Stomach (tissue), 9 donors: ENCODE results near the gene TACR3. TPM values are rescaled to one million over a fixed set of nuclear protein-coding genes. Genes with fewer than 3 reads are reported as not detected.
"Not testable (repeated sequence)": the region's sequence is repeated elsewhere in the genome, so short reads cannot be mapped to it uniquely, and the experiment has no call there.

Experiments
- DNase-seq, 2 donors: peaks; one replicate each; pipeline versions ENCODE4 v3.0.0 to v3.0.0-alpha.2; 2013 to 2019
- H3K27ac ChIP-seq, 5 donors: fragments of 200-600 bp in 4 of 5; sonication (generic) in 4 of 5; one replicate each; pipeline ENCODE4 v1.5.1; 2013 to 2019; ENCODE audit warnings: mild to moderate bottlenecking in 1 of 5, moderate library complexity in 1 of 5
- H3K27me3 ChIP-seq, 3 donors: fragments of 200-600 bp; sonication (generic); one replicate each; pipeline ENCODE4 v1.5.1; 2017 to 2019; ENCODE audit warnings: mixed run types in 1 of 3
- H3K36me3 ChIP-seq, 4 donors: fragments of 200-600 bp; sonication (generic); 1 replicate in 3 of 4; 2 replicates in 1 of 4; pipeline ENCODE4 v1.5.1; 2016 to 2019
- H3K4me1 ChIP-seq, 4 donors: fragments of 200-600 bp; sonication (generic); one replicate each; pipeline ENCODE4 v1.5.1; 2016 to 2019
- H3K4me3 ChIP-seq, 4 donors: fragments of 200-600 bp; sonication (generic) in 3 of 4; one replicate each; pipeline ENCODE4 v1.5.1; 2016 to 2019; ENCODE audit warnings: mild to moderate bottlenecking in 1 of 4
- H3K9me3 ChIP-seq, 4 donors: fragments of 200-600 bp; sonication (generic); one replicate each; pipeline ENCODE4 v1.5.1; 2016 to 2019
- EP300 ChIP-seq: sonication (generic); formaldehyde crosslinking; IDR thresholded peaks from one replicate; pipeline ENCODE4 v1.6.1; 2017; ENCODE audit warnings: antibody characterized with exemption
- POLR2A ChIP-seq, 4 donors: fragments of 450-650 bp; IDR thresholded peaks; one replicate each; pipeline ENCODE4 v1.6.1; 2016; ENCODE audit warnings: antibody characterized with exemption in 4 of 4, control low read depth in 2 of 4, mild to moderate bottlenecking in 1 of 4, moderate library complexity in 1 of 4
- POLR2AphosphoS5 ChIP-seq, 3 donors: sonication (generic); formaldehyde crosslinking; IDR thresholded peaks; one replicate each; pipeline ENCODE4 v1.6.1; 2016; ENCODE audit warnings: antibody characterized with exemption in 3 of 3
- WGBS, 5 donors: extraction: QIAGEN DNeasy Blood & Tissue Kit in 3 of 5; methylation state at CpG; one replicate each; pipeline versions ENCODE4 v1.1.5 to v1.1.7; 2013 to 2018; 5-methylcytosine and 5-hydroxymethylcytosine counted together
- intact Hi-C: fragments of 100-400 bp; cut with DNase I; formaldehyde crosslinking; loops from one replicate; pipeline ENCODE4 v1.15.1; 2023; ENCODE audit warnings: low total_unique reads
- polyA plus RNA-seq, 3 donors: library from polyadenylated mRNA; stranded (reverse); fragments of 200-250 nt; gene quantifications; one replicate each; pipeline ENCODE4 v1.2.3, GENCODE V29; 2013
- total RNA-seq, 5 donors: library from RNA; depleted of rRNA; stranded (reverse); fragments of >200 nt; gene quantifications; one replicate each; pipeline versions ENCODE4 v1.1.0 to v1.2.3, GENCODE V29; 2014 to 2016
- TF ChIP-seq, protein P1 (sequence below), 7 experiments: fragments of 450-650 bp in 4 of 7; fragments of 200-600 bp in 3 of 7; sonication (generic) in 3 of 7; IDR thresholded peaks; one replicate each; pipeline ENCODE4 v1.5.1; 2016 to 2019; ENCODE audit warnings: antibody characterized with exemption in 7 of 7, control low read depth in 2 of 7, mild to moderate bottlenecking in 1 of 7
- donor health status: healthy with polysubstance abuse.
- donor health status: Bipolar disorder and iron deficiency.
- donor health status: healthy.

Gene TACR3
- total and polyA plus RNA-seq, 8 donors = 0.18 TPM; not detected in 7

DNA sequence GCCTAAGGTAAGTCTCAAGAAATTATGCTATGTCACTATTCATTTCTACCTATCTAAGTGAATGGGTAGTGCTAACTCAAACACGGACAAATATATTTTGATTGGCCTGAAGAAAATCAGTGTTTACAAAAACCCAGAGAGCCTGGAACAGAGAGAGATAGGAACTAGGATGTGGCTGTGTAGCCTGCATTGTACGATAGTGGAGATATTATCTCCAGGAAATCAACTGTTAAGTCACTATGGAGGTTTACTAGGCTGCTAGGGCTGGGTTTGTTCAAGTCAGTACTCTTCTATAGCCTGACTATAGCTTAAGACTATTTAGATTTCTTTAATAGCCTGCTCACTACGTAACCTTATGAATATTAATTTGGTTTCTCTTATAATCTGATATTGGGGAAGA is 127.9 kb downstream of the TACR3 start:
- intact Hi-C loops = no loop called here
- no peak overlapping the region for H3K4me3 ChIP-seq
- TF ChIP-seq POLR2AphosphoS5 (IDR thresholded peaks at IDR 0.05) (no peak), EP300 (no peak), POLR2A (IDR thresholded peaks at IDR 0.05) (no peak)
- TF ChIP-seq, protein P1, sequence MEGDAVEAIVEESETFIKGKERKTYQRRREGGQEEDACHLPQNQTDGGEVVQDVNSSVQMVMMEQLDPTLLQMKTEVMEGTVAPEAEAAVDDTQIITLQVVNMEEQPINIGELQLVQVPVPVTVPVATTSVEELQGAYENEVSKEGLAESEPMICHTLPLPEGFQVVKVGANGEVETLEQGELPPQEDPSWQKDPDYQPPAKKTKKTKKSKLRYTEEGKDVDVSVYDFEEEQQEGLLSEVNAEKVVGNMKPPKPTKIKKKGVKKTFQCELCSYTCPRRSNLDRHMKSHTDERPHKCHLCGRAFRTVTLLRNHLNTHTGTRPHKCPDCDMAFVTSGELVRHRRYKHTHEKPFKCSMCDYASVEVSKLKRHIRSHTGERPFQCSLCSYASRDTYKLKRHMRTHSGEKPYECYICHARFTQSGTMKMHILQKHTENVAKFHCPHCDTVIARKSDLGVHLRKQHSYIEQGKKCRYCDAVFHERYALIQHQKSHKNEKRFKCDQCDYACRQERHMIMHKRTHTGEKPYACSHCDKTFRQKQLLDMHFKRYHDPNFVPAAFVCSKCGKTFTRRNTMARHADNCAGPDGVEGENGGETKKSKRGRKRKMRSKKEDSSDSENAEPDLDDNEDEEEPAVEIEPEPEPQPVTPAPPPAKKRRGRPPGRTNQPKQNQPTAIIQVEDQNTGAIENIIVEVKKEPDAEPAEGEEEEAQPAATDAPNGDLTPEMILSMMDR (IDR thresholded peaks at IDR 0.05) = no peak
- no peak for DNase-seq
- no peak overlapping the region for H3K27ac ChIP-seq
- WGBS, 5 donors = 41 to 61% (median 47%) methylated on average over 3 of the region's 3 CpGs
- no peaks in the 10 kb centered on the region for H3K9me3 ChIP-seq
- H3K27me3 ChIP-seq = no peaks in the 10 kb centered on the region
- no peaks in the 10 kb centered on the region for H3K4me1 ChIP-seq
- no peaks in the 10 kb centered on the region for H3K36me3 ChIP-seq

DNA sequence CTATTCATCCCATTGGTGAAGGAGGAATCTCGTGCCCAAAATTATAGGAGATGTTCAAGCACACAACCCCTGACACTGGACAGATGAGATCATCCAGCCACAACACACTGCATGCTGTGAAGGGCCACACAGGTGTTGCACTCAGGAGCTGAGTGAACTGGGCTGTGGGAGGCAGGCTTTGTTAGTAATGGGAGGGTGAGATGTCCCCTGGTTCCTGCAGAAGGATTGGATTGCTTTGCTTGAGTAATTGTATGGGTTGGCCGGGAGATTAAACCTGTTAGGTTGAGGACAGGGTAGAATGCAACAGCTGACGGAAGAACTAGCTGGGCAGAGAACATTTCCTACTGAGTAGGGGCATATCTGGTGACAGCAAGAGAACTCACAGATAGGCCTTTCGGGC is 152.2 kb downstream of the TACR3 start:
- H3K4me1 ChIP-seq = peaks cover 0 to 5% (median 0%) of the 10 kb centered on the region in 4 donors
- WGBS, 5 donors = 70 to 86% (median 83%) methylated on average over 4 of the region's 4 CpGs
- DNase-seq = no peak
- H3K27me3 ChIP-seq = no peaks in the 10 kb centered on the region
- H3K9me3 ChIP-seq = no peaks in the 10 kb centered on the region
- no peak overlapping the region for H3K4me3 ChIP-seq
- intact Hi-C loops = no loop called here
- no peak overlapping the region for H3K27ac ChIP-seq
- TF ChIP-seq POLR2A (IDR thresholded peaks at IDR 0.05) (no peak), POLR2AphosphoS5 (IDR thresholded peaks at IDR 0.05) (no peak), EP300 (no peak)
- TF ChIP-seq, protein P1 (IDR thresholded peaks at IDR 0.05) = no peak
- H3K36me3 ChIP-seq = no peaks in the 10 kb centered on the region

DNA sequence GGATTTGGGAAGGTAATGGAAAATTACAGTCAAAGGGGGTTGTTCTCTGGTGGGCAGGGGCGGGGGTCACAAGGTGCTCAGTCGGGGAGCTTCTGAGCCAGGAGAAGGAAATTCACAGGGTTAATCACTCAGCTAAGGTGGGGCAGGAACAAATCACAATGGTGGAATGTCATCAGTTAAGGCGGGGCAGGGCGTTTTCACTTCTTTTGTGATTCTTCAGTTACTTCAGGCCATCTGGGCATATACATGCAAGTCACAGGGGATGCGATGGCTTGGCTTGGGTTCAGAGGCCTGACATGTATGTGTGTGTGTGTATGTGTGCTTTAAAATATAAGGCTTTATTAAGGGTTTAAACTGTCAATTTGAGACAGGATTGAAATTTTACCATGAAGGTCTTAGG is 160.6 kb downstream of the TACR3 start:
- WGBS, 5 donors = 43 to 90% (median 63%) methylated on average over 2 to 5 of the region's 5 CpGs
- intact Hi-C loops, H3K9me3 ChIP-seq, DNase-seq, H3K4me3 ChIP-seq, H3K27me3 ChIP-seq, H3K36me3 ChIP-seq, H3K4me1 ChIP-seq, H3K27ac ChIP-seq: not testable (repeated sequence)
